GM19467 (cell line): ENCODE measurements around the gene TM9SF3.

Source experiments
- ATAC-seq: cut with Tn5 transposase; IDR thresholded peaks from one replicate; pipeline ENCODE4 v1.9.1; 2021; ENCODE audit warnings: mild to moderate bottlenecking, moderate library complexity; ENCODE audit not compliant: unreplicated experiment

The TM9SF3 gene

GRCh38 chr10:96482815-96483588 lies 103.8 kb downstream of the TM9SF3 start:
- no peak for ATAC-seq

DNA sequence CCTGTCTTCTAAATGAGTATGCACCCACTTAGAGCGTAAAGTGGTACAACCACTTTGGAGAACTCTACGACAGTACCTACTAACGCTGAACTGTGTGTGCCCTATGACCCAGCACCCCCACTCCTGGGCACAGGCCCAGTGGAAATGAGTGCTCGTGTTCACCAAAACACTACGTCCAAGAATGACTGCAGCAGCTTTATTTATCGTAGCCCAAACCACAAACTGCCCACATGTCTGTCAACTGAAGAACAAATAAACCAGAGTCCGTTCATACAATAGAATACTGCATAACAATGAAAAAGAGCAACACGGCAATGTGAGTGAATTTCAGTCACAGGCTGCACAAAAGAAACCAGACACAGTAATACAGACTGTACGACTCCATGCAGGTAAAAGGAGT lies 108.5 kb downstream of the TM9SF3 start:
- no peak for ATAC-seq

- ATAC-seq: no peak
Observed at GRCh38 chr10:96473866-96474265, 112.9 kb downstream of the TM9SF3 start.

GRCh38 chr10:96470116-96470743 lies 116.6 kb downstream of the TM9SF3 start:
- ATAC-seq: no peak

DNA sequence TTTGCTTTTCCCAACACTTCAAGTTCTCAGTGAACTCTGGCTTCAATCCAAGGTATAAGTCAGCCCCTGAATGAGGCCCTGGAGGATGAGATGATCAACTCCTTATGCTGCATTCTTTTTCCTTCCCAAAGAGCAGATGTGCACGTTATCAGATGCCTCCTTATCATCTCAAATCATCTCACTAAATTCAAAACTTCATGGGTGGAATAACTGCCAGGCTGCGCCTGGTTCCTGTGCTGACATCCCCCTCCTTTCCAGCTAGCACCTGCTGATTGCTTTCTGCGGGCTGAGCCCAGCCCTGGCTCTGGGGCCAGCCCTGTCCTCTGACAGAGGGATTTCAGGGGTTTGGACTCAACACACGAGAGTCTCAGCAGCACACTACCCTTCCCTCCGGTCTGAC lies 118.0 kb downstream of the TM9SF3 start:
- ATAC-seq: no peak
